IPS-20b (cell line): ENCODE measurements around the gene LRRC19.

Experiments
- H3K27ac ChIP-seq: one replicate; pipeline ENCODE4 v1.5.1; 2013; ENCODE audit warnings: low read length
- H3K27me3 ChIP-seq: 2 replicates; pipeline ENCODE4 v1.6.1; 2013; ENCODE audit warnings: mild to moderate bottlenecking, low read length, inconsistent platforms; ENCODE audit not compliant: insufficient read depth
- H3K36me3 ChIP-seq: 2 replicates; pipeline ENCODE4 v1.6.1; 2013; ENCODE audit warnings: low read depth, mild to moderate bottlenecking, inconsistent platforms, low read length, moderate library complexity; ENCODE audit not compliant: insufficient read depth
- H3K4me1 ChIP-seq: 2 replicates; pipeline ENCODE4 v1.6.1; 2013; ENCODE audit warnings: mild to moderate bottlenecking, control low read depth, inconsistent platforms, low read length, moderate library complexity; ENCODE audit not compliant: insufficient read depth
- H3K4me3 ChIP-seq: 2 replicates; pipeline ENCODE4 v1.5.1; 2013; ENCODE audit warnings: mild to moderate bottlenecking, low read length, inconsistent platforms
- H3K9ac ChIP-seq: 2 replicates; pipeline ENCODE4 v1.6.1; 2013; ENCODE audit warnings: low read depth, mild to moderate bottlenecking, inconsistent platforms, low read length, moderate library complexity
- H3K9me3 ChIP-seq: 2 replicates; pipeline ENCODE4 v1.6.1; 2013; ENCODE audit warnings: mild to moderate bottlenecking, low read depth, low read length, inconsistent platforms; ENCODE audit not compliant: insufficient read depth

LRRC19 gene, protein sequence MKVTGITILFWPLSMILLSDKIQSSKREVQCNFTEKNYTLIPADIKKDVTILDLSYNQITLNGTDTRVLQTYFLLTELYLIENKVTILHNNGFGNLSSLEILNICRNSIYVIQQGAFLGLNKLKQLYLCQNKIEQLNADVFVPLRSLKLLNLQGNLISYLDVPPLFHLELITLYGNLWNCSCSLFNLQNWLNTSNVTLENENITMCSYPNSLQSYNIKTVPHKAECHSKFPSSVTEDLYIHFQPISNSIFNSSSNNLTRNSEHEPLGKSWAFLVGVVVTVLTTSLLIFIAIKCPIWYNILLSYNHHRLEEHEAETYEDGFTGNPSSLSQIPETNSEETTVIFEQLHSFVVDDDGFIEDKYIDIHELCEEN

DNA sequence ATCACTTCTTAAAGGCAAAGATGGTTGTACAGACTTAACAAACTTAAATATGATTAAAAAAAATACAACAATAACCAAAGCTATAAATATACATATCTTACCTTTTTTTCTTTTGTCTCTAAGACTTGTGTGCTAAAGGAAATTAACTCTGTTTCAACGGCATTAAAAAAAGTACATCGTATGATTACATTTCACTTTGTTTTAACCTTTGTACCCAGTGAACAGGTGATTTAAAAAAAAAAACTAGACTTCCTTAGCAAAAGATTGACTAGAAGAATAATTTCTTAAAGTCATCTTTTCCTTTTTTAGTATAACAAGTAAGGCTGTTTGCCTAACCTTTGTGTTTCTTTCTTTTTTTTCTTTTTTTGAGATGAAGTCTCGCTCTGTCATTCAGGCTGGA is at the start of gene LRRC19:
TSS of gene LRRC19 (minus strand) at position 182 of the 400 bp plus-strand sequence. CDS start 5,978 bp downstream, outside the sequence.
- Histone ChIP-seq H3K27me3 (no peaks in the 10 kb centered on the region), H3K4me3 (no peak within 1 kb of the TSS), H3K9ac (no peak within 1 kb of the TSS), H3K27ac (no peak within 1 kb of the TSS), H3K36me3 (no peaks in the 10 kb centered on the region), H3K9me3 (no peaks in the 10 kb centered on the region), H3K4me1 (no peaks in the 10 kb centered on the region)

DNA sequence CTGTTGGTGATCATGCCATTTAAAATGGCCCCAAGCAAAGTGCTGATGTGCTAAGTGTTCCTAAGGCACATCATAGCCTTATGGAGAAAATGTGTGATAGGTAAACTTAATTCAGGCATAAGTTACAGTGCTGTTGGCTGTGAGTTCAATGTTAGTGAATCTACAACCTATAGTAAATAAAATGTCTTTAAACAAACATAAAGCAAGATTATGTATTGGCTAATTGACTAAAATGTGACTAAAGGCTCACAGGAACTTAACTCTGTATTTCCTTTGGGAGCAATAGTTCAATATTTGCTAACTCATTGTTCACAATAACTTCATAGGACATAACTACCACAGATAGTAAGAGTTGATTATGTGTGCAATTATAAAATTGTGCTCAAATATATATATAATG is 49.4 kb upstream of the LRRC19 start:
- no peaks in the 10 kb centered on the region for H3K36me3 ChIP-seq
- no peaks in the 10 kb centered on the region for H3K9me3 ChIP-seq
- H3K27me3 ChIP-seq: no peaks in the 10 kb centered on the region
- H3K27ac ChIP-seq: no peak overlapping the region
- H3K4me3 ChIP-seq: no peak overlapping the region
- H3K4me1 ChIP-seq: no peaks in the 10 kb centered on the region
- H3K9ac ChIP-seq: no peak overlapping the region

DNA sequence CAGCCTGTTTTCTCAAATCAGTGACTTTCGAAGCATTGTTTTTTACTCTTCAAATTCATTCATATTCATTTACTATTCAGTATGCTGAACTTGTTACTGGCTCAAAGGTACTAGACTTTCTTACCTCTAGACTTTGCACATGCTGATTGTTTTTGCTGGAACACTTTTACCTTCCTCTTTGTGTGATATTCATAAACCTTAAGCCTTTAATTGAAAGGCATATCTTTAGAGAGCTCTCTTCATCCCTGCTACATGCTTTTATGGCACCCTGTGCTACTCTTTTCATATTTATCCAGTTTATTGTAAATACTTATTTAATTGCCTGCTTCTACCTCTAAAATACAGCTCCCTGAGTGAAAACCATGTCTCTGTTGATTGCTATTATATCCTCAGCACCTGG is 48.7 kb upstream of the LRRC19 start:
- no peaks in the 10 kb centered on the region for H3K36me3 ChIP-seq
- H3K27ac ChIP-seq: no peak overlapping the region
- no peaks in the 10 kb centered on the region for H3K9me3 ChIP-seq

GRCh38 chr9:27053369-27054022 is 48.0 kb upstream of the LRRC19 start:
- Histone ChIP-seq H3K27ac (no peak overlapping the region), H3K27me3 (no peaks in the 10 kb centered on the region), H3K4me3 (no peak overlapping the region), H3K9me3 (no peaks in the 10 kb centered on the region), H3K9ac (no peak overlapping the region), H3K4me1 (no peaks in the 10 kb centered on the region), H3K36me3 (no peaks in the 10 kb centered on the region)

More for the DNA sequence above, 48.7 kb upstream of the LRRC19 start:
- Histone ChIP-seq H3K27me3 (no peaks in the 10 kb centered on the region), H3K9ac (no peak overlapping the region), H3K4me1 (no peaks in the 10 kb centered on the region), H3K4me3 (no peak overlapping the region)

- H3K36me3 ChIP-seq: no peaks in the 10 kb centered on the region
- no peak overlapping the region for H3K9ac ChIP-seq
- no peaks in the 10 kb centered on the region for H3K4me1 ChIP-seq
- H3K9me3 ChIP-seq: no peaks in the 10 kb centered on the region
- H3K4me3 ChIP-seq: no peak overlapping the region
- H3K27ac ChIP-seq: no peak overlapping the region
- no peaks in the 10 kb centered on the region for H3K27me3 ChIP-seq
Measured at GRCh38 chr9:27047136-27047535, 41.7 kb upstream of the LRRC19 start.

- H3K4me3 ChIP-seq: no peak overlapping the region
- no peaks in the 10 kb centered on the region for H3K9me3 ChIP-seq
- no peaks in the 10 kb centered on the region for H3K27me3 ChIP-seq
- H3K27ac ChIP-seq: no peak overlapping the region
- no peaks in the 10 kb centered on the region for H3K4me1 ChIP-seq
- no peaks in the 10 kb centered on the region for H3K36me3 ChIP-seq
- H3K9ac ChIP-seq: no peak overlapping the region
Measured at GRCh38 chr9:27043176-27043575, 37.7 kb upstream of the LRRC19 start.

- Histone ChIP-seq H3K36me3 (no peaks in the 10 kb centered on the region), H3K27ac (no peak overlapping the region), H3K27me3 (no peaks in the 10 kb centered on the region), H3K9ac (no peak overlapping the region), H3K4me1 (no peaks in the 10 kb centered on the region), H3K4me3 (no peak overlapping the region), H3K9me3 (no peaks in the 10 kb centered on the region)
Measured at GRCh38 chr9:27042476-27042875, 37.0 kb upstream of the LRRC19 start.

GRCh38 chr9:27041746-27042145 is 36.3 kb upstream of the LRRC19 start:
- no peak overlapping the region for H3K9ac ChIP-seq
- H3K36me3 ChIP-seq: no peaks in the 10 kb centered on the region
- no peak overlapping the region for H3K27ac ChIP-seq
- no peaks in the 10 kb centered on the region for H3K4me1 ChIP-seq
- H3K4me3 ChIP-seq: no peak overlapping the region
- no peaks in the 10 kb centered on the region for H3K9me3 ChIP-seq
- H3K27me3 ChIP-seq: no peaks in the 10 kb centered on the region

DNA sequence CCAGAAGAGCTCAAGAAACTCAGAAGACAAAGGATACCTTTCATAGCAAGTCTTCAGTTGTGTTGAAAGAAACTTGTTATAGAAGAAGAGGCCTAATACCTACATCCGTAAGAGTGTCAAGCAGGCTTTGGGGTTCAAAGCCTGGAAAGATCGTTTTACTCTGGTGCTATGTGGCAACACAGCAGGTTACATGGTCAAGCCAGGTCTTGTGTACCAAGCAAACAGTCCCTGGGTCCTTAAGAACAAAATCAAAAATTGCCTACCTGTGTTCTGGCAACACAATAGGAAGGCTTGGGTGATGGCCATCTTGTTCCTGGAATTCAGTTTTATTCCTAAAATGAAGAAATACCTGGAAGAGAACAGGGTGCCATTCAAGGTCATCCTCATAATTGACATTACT is 32.0 kb upstream of the LRRC19 start:
- Histone ChIP-seq H3K27me3 (no peaks in the 10 kb centered on the region), H3K9ac (no peak overlapping the region), H3K4me3 (no peak overlapping the region), H3K27ac (no peak overlapping the region), H3K4me1 (no peaks in the 10 kb centered on the region), H3K9me3 (no peaks in the 10 kb centered on the region), H3K36me3 (no peaks in the 10 kb centered on the region)

GRCh38 chr9:27033815-27034403 is 28.4 kb upstream of the LRRC19 start:
- Histone ChIP-seq H3K9ac (no peak overlapping the region), H3K9me3 (no peaks in the 10 kb centered on the region), H3K27ac (no peak overlapping the region), H3K36me3 (no peaks in the 10 kb centered on the region), H3K4me1 (no peaks in the 10 kb centered on the region), H3K27me3 (no peaks in the 10 kb centered on the region), H3K4me3 (no peak overlapping the region)

DNA sequence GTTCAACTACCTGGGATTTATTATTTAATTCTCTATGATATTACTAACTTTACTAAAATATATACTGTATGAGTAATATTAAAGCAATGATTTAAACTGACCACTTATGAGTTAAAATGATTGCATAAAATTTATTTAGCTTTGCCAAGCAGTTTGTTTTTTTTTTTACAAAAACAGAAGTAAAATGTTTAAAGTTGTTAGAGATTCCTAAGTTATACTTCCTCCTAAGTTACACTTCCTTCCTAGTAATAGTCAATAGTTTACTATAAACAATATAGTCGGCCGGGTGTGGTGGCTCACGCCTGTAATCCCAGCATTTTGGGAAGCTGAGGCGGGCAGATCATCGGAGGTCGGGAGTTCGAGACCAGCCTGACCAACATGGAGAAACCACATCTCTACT is 23.7 kb upstream of the LRRC19 start:
- Histone ChIP-seq H3K4me3 (no peak overlapping the region), H3K9ac (no peak overlapping the region), H3K36me3 (peaks cover 7% of the 10 kb centered on the region), H3K27ac (no peak overlapping the region), H3K27me3 (no peaks in the 10 kb centered on the region), H3K4me1 (no peaks in the 10 kb centered on the region), H3K9me3 (no peaks in the 10 kb centered on the region)

- Histone ChIP-seq H3K9ac (no peak overlapping the region), H3K36me3 (peaks cover 10% of the 10 kb centered on the region), H3K4me1 (no peaks in the 10 kb centered on the region), H3K9me3 (no peaks in the 10 kb centered on the region), H3K4me3 (no peak overlapping the region), H3K27ac (no peak overlapping the region), H3K27me3 (no peaks in the 10 kb centered on the region)
Measured at GRCh38 chr9:27022920-27023319, 17.4 kb upstream of the LRRC19 start.
